GM12874 (cell line): ENCODE measurements around the gene CLEC1A.

Source experiments
- CTCF ChIP-seq: IDR thresholded peaks from 2 replicates; pipeline ENCODE4 v1.5.1; 2011; ENCODE audit warnings: low read depth, mild to moderate bottlenecking, control low read depth, low read length, moderate library complexity; ENCODE audit not compliant: insufficient read depth

Gene CLEC1A

GRCh38 chr12:10027721-10028120 lies 71.1 kb downstream of the CLEC1A start:
- TF ChIP-seq CTCF: no peak

GRCh38 chr12:10027311-10027710 lies 71.5 kb downstream of the CLEC1A start:
- no peak for TF ChIP-seq CTCF

GRCh38 chr12:10025236-10025635 lies 73.5 kb downstream of the CLEC1A start:
- no peak for TF ChIP-seq CTCF

GRCh38 chr12:10021342-10021741 lies 77.4 kb downstream of the CLEC1A start:
- no peak for TF ChIP-seq CTCF
